Astrocyte of the hippocampus (primary cell): Measurements from ENCODE around the gene PKD1.

Experiments
- DNase-seq: peaks from one replicate; pipeline ENCODE4 v3.0.0; 2011; ENCODE audit warnings: low read depth, low spot score

Gene PKD1

GRCh38 chr16:2088759-2089358 lies 46.8 kb downstream of the PKD1 start:
- no peak for DNase-seq

GRCh38 chr16:2087748-2088631 lies 47.7 kb downstream of the PKD1 start:
- DNase-seq = no peak

- DNase-seq = no peak
Measured at GRCh38 chr16:2086812-2087747, 48.6 kb downstream of the PKD1 start.

DNA sequence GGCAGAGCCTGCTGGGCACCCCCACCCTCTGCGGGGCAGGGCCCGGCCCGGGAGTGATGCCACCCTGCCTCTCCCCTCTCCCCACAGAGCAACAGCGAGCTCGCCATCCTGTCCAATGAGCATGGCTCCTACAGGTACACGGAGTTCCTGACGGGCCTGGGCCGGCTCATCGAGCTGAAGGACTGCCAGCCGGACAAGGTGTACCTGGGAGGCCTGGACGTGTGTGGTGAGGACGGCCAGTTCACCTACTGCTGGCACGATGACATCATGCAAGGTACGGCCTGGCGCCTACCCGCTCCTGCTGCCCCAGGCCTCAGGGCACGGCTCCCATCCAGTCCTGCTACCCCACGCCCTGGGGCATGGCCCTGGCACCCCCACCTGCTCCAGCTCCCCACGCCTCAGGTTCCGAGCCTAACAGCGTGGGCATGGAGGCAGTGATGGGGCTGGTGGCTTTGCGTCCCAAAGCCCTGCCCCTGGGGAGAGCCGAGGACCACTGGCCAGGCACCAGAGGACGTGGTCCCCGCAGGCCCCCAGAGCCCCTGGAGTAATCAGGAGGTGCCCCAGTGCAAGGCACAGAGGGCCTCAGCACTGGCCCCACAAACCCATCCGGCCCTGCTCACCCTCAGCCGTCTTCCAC lies 49.5 kb downstream of the PKD1 start:
- no peak for DNase-seq

- no peak for DNase-seq
Measured at GRCh38 chr16:2085669-2086068, 50.0 kb downstream of the PKD1 start.

GRCh38 chr16:2084895-2085625 lies 50.6 kb downstream of the PKD1 start:
- DNase-seq = no peak

DNA sequence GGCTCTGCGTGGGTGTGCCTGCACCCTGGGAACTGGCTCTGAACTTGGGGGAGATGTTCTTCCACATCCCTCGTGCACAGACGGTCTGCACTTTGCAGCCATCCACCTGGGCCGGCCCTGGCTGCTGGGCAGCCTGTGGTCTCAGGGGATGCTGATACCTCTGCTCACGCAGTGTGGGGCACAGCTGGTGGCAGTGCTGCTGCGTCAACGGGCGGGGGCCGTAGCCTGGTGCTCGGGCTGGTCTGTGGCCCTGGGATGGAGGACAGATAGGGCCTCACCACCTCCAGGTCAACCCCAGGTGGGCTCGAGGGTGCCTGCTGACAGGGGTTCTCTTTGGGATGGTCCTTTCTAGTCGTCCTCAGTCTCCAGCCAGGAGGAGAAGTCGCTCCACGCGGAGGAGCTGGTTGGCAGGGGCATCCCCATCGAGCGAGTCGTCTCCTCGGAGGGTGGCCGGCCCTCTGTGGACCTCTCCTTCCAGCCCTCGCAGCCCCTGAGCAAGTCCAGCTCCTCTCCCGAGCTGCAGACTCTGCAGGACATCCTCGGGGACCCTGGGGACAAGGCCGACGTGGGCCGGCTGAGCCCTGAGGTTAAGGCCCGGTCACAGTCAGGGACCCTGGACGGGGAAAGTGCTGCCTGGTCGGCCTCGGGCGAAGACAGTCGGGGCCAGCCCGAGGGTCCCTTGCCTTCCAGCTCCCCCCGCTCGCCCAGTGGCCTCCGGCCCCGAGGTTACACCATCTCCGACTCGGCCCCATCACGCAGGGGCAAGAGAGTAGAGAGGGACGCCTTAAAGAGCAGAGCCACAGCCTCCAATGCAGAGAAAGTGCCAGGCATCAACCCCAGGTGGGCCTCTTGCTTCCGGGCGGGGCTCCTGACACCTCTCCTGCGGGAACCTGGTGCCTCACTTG lies 51.6 kb downstream of the PKD1 start:
- no peak for DNase-seq

DNA sequence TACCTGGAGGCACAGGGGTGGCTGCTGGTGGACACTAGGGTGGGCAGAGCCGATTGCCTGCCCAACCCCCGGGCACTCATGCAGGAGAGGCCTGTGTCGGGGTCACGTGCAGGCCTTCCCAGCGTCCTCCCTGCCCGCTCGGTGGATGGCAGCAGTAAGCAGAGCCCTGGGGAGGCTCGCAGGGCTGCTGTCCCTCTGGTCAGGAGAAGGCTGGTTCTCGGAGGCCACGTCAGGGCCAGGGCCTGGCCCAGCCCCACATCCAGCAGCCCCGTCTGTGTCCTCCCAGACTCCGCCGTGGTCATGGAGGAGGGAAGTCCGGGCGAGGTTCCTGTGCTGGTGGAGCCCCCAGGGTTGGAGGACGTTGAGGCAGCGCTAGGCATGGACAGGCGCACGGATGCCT lies 52.3 kb downstream of the PKD1 start:
- no peak for DNase-seq

DNA sequence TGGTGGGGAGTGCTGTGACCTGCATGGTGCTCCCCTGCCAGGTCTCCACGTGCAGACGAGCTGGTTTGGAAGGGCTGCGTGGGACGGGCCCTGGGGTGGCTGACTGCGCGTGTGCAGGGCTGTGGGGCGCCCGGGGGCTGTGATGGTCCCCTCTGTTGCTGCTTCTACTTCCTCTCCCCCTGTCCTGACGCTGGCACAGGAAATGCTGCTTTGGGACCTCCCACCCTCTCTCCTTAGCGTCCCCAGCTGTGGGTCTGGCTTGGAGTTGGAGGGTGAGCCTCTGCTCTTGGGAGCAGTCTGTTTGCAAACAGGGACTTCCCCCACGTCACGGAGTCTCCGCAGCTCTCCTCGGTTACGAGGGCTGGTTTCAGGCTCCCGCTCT lies 52.7 kb downstream of the PKD1 start:
- no peak for DNase-seq

DNA sequence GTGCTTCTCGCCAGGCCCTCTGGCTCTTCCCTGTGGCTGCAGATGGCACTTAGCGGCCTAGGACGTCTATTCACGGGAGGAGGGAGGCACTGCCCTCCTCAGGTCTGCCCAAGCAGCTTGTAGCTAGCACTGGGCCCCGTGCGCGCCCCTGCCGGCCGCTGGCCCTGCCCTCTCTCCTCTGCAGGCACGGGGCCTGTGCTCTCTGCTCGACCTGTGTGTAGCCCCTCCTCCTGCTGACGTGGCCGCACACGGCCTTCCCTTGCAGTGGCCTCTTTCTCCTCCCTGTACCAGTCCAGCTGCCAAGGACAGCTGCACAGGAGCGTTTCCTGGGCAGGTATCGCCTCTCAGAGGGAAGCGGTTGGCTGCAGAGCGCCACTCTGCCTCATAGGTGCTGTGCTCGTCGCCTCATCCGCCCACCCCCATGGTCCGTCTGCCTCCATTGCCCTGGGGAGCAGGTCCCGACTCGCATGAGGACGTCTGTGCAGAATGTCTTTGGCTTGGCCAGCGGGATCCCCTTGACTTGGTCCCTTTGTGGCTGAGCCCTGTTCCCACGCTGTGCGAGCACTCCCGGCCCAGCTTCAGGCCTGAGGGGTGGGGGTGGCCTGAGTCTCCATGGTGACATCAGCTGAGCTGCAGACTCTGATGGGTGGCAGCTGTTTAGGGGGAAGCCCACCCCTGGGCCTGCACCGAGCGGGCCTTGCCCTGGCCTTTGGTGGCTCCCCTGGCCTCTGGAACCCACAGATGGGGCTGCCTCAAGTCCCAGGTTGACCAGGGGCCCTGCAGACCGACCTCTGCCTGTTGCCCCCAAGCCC lies 53.3 kb downstream of the PKD1 start:
- DNase-seq = no peak

DNA sequence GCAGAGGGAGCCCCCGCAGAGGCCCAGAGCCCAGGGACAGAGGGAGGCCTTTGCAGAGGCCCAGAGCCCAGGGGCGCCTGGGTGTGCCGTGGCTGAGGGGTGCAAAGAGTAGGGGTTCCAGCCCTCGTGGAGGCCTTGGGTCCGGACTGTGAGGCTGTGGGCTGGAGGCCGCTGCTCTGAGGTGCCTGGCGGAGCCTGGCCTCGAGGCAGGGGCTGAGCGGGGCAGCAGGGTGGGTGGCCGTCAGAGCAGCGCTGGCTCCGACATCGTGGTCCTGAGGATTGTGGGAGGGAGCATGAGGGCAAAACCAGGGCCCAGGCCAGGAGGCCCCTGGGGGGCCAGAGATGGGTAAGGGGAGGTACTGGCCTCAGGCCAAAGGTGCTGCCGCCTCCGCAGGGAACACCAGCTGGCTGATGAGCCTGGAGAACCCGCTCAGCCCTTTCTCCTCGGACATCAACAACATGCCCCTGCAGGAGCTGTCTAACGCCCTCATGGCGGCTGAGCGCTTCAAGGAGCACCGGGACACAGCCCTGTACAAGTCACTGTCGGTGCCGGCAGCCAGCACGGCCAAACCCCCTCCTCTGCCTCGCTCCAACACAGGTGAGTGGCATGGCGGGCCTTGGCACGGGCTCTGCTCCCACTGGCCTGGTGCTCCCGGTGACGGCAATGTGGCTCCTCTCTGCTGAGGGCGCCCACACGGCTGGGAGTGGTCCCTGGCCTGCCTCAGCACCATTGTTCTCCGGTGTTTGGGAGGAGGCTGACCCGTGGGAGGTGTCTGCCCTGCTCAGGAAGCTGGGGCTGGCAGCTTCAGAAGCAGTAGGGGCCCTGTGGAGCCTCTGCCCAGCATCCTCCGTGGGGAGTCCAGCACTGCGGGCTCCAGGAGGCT lies 54.3 kb downstream of the PKD1 start:
- no peak for DNase-seq

DNA sequence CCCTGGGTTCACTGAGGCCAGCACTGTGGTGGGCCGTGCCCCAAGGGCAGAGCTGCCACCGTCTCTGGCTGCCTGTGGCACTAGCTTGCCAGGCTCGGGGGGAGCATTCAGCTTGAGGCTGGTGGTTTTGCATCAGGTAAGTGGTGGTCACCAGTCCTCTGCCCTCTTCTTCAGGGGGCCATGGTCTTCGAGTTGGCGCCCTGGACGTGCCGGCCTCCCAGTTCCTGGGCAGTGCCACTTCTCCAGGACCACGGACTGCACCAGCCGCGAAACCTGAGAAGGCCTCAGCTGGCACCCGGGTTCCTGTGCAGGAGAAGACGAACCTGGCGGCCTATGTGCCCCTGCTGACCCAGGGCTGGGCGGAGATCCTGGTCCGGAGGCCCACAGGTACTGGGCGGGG lies 55.7 kb downstream of the PKD1 start:
- no peak for DNase-seq

DNA sequence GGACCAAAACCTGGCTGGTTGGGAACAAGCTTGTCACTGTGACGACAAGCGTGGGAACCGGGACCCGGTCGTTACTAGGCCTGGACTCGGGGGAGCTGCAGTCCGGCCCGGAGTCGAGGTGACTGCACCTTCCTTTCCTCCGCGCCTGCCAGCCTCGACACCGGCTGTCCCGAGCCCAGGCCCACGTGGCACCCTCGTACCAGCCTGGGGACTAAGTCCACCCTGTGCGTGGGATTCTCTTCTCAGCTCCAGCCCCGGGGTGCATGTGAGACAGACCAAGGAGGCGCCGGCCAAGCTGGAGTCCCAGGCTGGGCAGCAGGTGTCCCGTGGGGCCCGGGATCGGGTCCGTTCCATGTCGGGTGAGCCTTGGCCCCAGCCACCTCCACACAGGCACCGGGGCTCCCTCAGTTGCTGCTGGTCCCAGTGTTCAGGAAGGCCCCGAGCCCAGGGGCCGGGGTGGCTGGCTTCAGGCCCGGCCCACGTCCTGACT lies 56.3 kb downstream of the PKD1 start:
- DNase-seq = no peak

- no peak for DNase-seq
Measured at GRCh38 chr16:2078691-2079090, 57.0 kb downstream of the PKD1 start.

GRCh38 chr16:2078096-2078495 lies 57.6 kb downstream of the PKD1 start:
- DNase-seq = no peak

DNA sequence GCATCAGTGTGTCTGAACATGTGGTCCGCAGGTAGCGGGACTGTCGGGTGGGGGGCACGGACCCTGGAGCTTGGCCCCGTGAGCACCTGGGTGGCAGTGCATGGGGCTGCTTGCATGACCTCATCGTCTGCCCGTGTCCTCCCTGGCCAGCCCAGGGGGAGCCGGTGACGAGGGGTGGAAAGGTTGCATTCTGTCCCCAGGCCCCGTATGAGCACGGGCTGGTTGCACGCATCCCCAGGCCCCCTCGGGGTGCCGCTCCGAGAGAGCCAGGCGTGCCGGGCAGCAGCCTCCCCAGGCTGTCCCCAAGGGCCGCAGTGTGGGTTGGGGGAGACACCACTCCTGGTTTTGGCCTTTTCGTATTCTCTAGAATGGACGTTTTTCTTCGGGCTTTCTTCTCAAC lies 58.0 kb downstream of the PKD1 start:
- DNase-seq = no peak

GRCh38 chr16:2077016-2077415 lies 58.7 kb downstream of the PKD1 start:
- no peak for DNase-seq
